ENCODE measurements around the gene CEP57L1.

GRCh38 chr6:109178921-109179320 lies 83.6 kb downstream of the CEP57L1 start:
- no peak for TF ChIP-seq CTCF (conservative IDR thresholded peaks at IDR 0.05; ENCODE audit: low read depth, low read length)
- TF ChIP-seq EZH2 (IDR thresholded peaks at IDR 0.05; ENCODE audit: low read length, unreplicated experiment), result no peak
